Panc1 (cell line): ENCODE data around the gene SP4. TPM values are rescaled to one million over a fixed set of nuclear protein-coding genes. Genes with fewer than 3 reads are reported as not detected.
"Not testable (repeated sequence)": the region's sequence is repeated elsewhere in the genome, so short reads cannot be mapped to it uniquely, and the experiment has no call there.

Source experiments
- ATAC-seq: fragments of 200-7000 bp; cut with Tn5 transposase; 2 replicates; pipeline ENCODE4 v1.9.1; 2020; ENCODE audit warnings: mild to moderate bottlenecking, moderate library complexity
- BruUV-seq: library from RNA; stranded (reverse); fragments of 400-500 nt; replicated peaks from 2 replicates; lab custom pipeline; 2021; lab: Mats Ljungman, UMichigan
- CTCF ChIA-PET: fragments of 300-600 bp; sonication (Branson Sonifier 250); formaldehyde crosslinking; loops from one replicate; lab custom pipeline; 2022; ENCODE audit warnings: antibody characterized with exemption; lab: Charles Lee
- POLR2A ChIA-PET: fragments of 300-600 bp; sonication (Branson Sonifier 250); formaldehyde crosslinking; loops from one replicate; lab custom pipeline; 2022; ENCODE audit warnings: antibody characterized with exemption; lab: Charles Lee
- DNase-seq: peaks from one replicate; pipeline ENCODE4 v3.0.0-alpha.2; 2010; ENCODE audit warnings: low read depth, low spot score
- H3K27ac ChIP-seq: 2 replicates; pipeline ENCODE4 v1.5.1; 2011; ENCODE audit warnings: mild to moderate bottlenecking, low read length, inconsistent platforms
- H3K27me3 ChIP-seq: fragments of 200-500 bp; sonication (Bioruptor generic); 2 replicates; pipeline ENCODE4 v1.6.0; 2014; ENCODE audit warnings: low read length, inconsistent platforms; ENCODE audit not compliant: control insufficient read depth, insufficient read depth
- H3K36me3 ChIP-seq: fragments of 200-500 bp; sonication (Bioruptor generic); 2 replicates; pipeline ENCODE4 v1.5.1; 2014; ENCODE audit warnings: inconsistent platforms, mild to moderate bottlenecking, low read length, moderate library complexity; ENCODE audit not compliant: control insufficient read depth, insufficient read depth
- H3K4me1 ChIP-seq: 2 replicates; pipeline ENCODE4 v1.5.1; 2011; ENCODE audit warnings: inconsistent platforms, mild to moderate bottlenecking, low read length, moderate library complexity; ENCODE audit not compliant: control insufficient read depth, insufficient read depth
- H3K4me3 ChIP-seq, 2 experiments: 2 replicates each; pipeline ENCODE4 v1.5.1; 2011 to 2012; ENCODE audit warnings: low read depth in 2 of 2, low read length in 2 of 2, mild to moderate bottlenecking in 2 of 2, inconsistent platforms in 1 of 2, moderate library complexity in 1 of 2
- H3K9me3 ChIP-seq: fragments of 200-500 bp; sonication (Bioruptor generic); 2 replicates; pipeline ENCODE4 v1.5.1; 2014; ENCODE audit warnings: low read depth, mild to moderate bottlenecking, inconsistent platforms, low read length, moderate library complexity; ENCODE audit not compliant: control insufficient read depth, insufficient read depth
- CTCF ChIP-seq: fragments of 450-650 bp; IDR thresholded peaks from 2 replicates; pipeline ENCODE4 v1.5.1; 2017; ENCODE audit warnings: mild to moderate bottlenecking
- POLR2AphosphoS5 ChIP-seq: IDR thresholded peaks from 2 replicates; pipeline ENCODE4 v1.6.1; 2012; ENCODE audit warnings: mild to moderate bottlenecking, low read depth, low read length, moderate library complexity
- REST ChIP-seq, 2 experiments: IDR thresholded peaks; 2 replicates each; pipeline ENCODE4 v1.6.1; 2011 to 2012; ENCODE audit warnings: low read depth in 2 of 2, control low read depth in 1 of 2, low read length in 1 of 2, mild to moderate bottlenecking in 1 of 2, moderate library complexity in 1 of 2; ENCODE audit not compliant: insufficient read depth in 1 of 2
- SIN3A ChIP-seq: IDR thresholded peaks from 2 replicates; pipeline ENCODE4 v1.6.1; 2012; ENCODE audit warnings: low read depth, mild to moderate bottlenecking, low read length, moderate library complexity, borderline replicate concordance; ENCODE audit not compliant: insufficient read depth
- TCF7L2 ChIP-seq: IDR thresholded peaks from 2 replicates; pipeline ENCODE4 v1.6.1; 2011; ENCODE audit warnings: mild to moderate bottlenecking, low read depth, low read length, inconsistent platforms
- in situ Hi-C: cut with HindIII; loops from 2 replicates; pipeline ENCODE4 v1.10.0; 2016; ENCODE audit warnings: low sequenced_read_pairs, low pct_unique_long_range_greater_than_20kb
- intact Hi-C: fragments of 100-400 bp; cut with micrococcal nuclease; formaldehyde crosslinking; loops from one replicate; pipeline ENCODE4 v1.10.0; 2022; ENCODE audit not compliant: unreplicated experiment
- total RNA-seq: library from RNA; stranded (reverse); gene quantifications from one replicate; pipeline ENCODE4 v1.2.1, GENCODE V29; 2021; ENCODE audit not compliant: unreplicated experiment

Gene SP4
- total RNA-seq, 1 experiment from 2014 or later: 10.4 TPM

- no TSS peak for BruUV-seq
- POLR2A ChIA-PET: no interaction called here
- in situ Hi-C loops (no loop called here), intact Hi-C loops (no loop called here)
- no peaks in the 10 kb centered on the region for H3K36me3 ChIP-seq
- DNase-seq (no peak), ATAC-seq (no peak)
- CTCF ChIA-PET: interaction anchor here (0.7 kb wide), 2 partner anchors 27 to 47 kb away, joined by 3 to 4 read pairs; no protein-coding TSS in a partner anchor
- H3K4me3 ChIP-seq: no peak overlapping the region
- H3K4me1 ChIP-seq: no peaks in the 10 kb centered on the region
- peak; percentile 56; the same call in 1 of the 2 replicates for TF ChIP-seq CTCF
- TF ChIP-seq POLR2AphosphoS5: no peak
- no peak for TF ChIP-seq SIN3A
- TF ChIP-seq TCF7L2: no peak
- H3K9me3 ChIP-seq: no peaks in the 10 kb centered on the region
- no peak overlapping the region for H3K27ac ChIP-seq
- H3K27me3 ChIP-seq: no peaks in the 10 kb centered on the region
These were observed 98.1 kb downstream of the SP4 start for GRCh38 chr7:21526007-21526406.

- Histone ChIP-seq H3K36me3 (no peaks in the 10 kb centered on the region), H3K4me1 (no peaks in the 10 kb centered on the region), H3K27ac (no peak overlapping the region), H3K9me3 (no peaks in the 10 kb centered on the region), H3K27me3 (no peaks in the 10 kb centered on the region), H3K4me3 (no peak overlapping the region)
- in situ Hi-C loops (no loop called here), intact Hi-C loops (no loop called here)
- POLR2A ChIA-PET: no interaction called here
- BruUV-seq: no TSS peak
- no peak for TF ChIP-seq POLR2AphosphoS5
- no peak for TF ChIP-seq CTCF
- TF ChIP-seq REST (IDR thresholded peaks at IDR 0.05; ENCODE audit: insufficient read depth in 1 of 2, low read depth in 2 of 2, low read length in 1 of 2): no peak
- TF ChIP-seq TCF7L2: no peak
- no peak for TF ChIP-seq SIN3A
- ATAC-seq: no peak
- CTCF ChIA-PET: interaction anchor here (0.7 kb wide), 1 partner anchor 27 kb away, joined by 3 read pairs; no protein-coding TSS in a partner anchor
- no peak for DNase-seq
These were observed 98.6 kb downstream of the SP4 start for GRCh38 chr7:21526448-21526847.

- CTCF ChIA-PET, H3K27ac ChIP-seq, ATAC-seq, H3K4me3 ChIP-seq, in situ Hi-C loops, intact Hi-C loops, H3K9me3 ChIP-seq, H3K4me1 ChIP-seq, BruUV-seq, POLR2A ChIA-PET, H3K36me3 ChIP-seq, DNase-seq, H3K27me3 ChIP-seq: not testable (repeated sequence)
These were observed 104.6 kb downstream of the SP4 start for GRCh38 chr7:21532485-21532884.

- H3K27me3 ChIP-seq, H3K4me3 ChIP-seq, in situ Hi-C loops, intact Hi-C loops, DNase-seq, CTCF ChIA-PET, H3K4me1 ChIP-seq, BruUV-seq, H3K27ac ChIP-seq, POLR2A ChIA-PET, H3K36me3 ChIP-seq, ATAC-seq, H3K9me3 ChIP-seq: not testable (repeated sequence)
These were observed 105.8 kb downstream of the SP4 start for GRCh38 chr7:21533646-21534045.
